HG03342 (cell line): ENCODE measurements around the gene KRT15.
A peak's percentile ranks its signal among the peaks of the same experiment; 100 is the strongest.

ENCODE experiments used
- ATAC-seq: cut with Tn5 transposase; IDR thresholded peaks from one replicate; pipeline ENCODE4 v1.9.1; 2021; ENCODE audit warnings: mild to moderate bottlenecking, moderate library complexity; ENCODE audit not compliant: unreplicated experiment

The KRT15 gene

DNA sequence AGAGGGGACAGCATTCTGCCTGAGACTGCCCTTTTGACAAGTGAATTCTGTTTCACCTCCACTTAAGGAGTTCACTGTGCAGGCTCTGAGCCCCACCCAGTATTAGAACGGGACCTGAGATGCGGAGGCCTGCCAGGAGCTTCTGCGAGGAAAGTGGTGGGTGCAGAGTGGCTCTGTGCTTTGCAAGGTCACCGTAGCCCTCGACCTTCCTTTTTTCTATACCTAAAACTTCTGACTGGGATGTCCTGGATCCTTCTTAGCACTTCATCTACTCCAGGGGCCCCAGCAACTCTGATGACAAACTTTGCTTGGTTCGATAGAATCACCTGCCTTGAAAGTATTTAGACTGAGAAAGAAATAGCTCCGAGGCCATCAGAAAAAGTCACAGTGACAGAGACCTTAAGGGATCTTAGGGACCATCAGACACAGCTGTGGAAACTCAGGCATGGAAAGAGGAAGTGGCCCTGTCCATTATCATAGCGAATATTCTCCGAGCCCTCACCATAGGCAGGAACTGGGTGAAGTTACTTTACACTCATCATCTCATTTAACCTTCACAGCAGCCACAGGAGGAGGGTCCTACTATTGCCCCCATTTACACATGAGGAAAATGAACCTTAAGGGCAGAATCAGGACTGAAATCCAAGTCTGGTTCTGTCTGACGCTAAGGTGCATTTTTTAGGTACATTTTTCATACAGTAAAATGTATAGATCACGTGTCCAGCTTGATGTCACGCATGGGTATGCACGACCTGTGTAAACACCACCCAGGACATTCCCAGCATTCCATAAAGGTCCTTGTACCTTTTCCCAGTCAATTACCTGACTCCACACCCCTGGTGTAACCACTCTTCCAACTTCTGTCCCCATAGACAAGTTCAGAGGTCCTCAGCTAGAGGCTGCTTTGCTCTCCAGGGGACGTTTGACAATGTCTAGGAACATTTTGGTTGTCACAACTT, 12.6 kb downstream of the KRT15 start:
- no peak for ATAC-seq

DNA sequence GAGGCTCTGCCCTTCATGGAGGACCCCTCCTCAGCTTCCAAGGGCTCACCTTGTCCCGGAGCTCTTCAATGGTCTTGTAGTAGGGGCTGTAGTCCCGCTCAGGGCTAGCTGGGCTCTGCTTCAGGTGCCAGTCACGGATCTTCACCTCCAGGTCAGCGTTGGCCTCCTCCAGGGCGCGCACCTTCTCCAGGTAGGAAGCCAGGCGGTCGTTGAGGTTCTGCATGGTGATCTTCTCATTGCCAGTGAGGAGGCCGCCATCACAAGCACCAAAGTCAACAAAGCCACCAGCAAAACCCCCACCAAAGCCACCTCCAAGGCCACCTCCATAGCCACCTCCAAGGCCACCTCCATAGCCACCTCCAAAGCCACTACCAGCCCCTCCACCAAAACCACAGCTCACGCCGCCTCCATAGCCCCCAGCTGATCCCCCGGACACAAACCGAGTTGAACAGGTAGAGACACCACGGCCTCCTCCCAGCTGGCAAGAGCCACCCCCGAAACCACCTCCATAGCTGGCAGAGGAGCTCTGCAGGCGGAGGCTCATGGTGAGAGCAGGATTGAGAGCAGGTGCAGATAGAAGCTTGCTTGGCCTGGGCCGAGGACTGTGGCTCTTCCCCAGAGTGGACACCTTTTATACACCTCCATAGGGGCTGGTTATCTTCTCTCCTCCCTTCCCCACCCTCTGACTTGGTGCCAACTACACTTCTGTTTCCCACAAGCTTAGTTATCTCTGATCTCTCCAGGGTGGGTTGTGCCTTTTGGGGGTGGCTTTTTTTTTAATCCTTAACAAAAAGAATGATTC, 13.5 kb downstream of the KRT15 start, which contains the start of gene KRT13:
Gene KRT13 (minus strand): TSS at position 606 of the 802 bp plus-strand sequence. CDS start 62 bp downstream, at position 544.
- ATAC-seq: no peak

DNA sequence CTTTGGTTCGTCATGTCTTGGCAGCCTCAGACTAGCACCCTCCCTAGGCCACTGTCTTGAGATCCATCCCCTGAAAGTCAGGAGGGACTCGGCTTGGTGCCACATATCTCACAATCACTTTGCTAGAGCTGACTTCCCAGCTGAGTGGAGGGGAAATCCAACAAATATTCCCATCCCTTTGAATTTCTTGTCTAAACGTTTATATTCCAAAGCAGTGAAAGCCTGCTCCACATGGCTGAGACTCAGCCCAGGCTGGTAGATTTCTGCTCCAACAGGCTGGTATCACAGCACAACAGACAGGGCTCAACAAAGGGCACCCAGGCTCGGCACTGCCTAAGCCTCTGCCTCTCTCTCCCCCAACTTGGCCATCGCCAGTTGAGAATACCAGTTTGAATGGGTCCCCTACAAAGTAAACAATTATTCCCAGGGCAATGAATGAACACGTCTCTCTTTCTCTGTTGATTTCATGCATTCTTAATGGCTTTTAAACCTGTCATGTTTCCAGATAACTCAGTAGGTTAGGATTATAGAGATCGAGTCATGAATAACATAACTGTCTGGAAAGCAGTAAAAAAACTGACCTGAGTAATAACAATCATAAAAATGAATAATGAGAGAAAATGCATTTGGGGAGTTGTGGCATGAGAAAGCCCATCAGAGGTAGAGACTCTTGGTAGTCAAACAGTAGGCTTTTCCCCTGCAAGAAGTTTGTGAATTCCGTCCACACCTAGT, 14.3 kb downstream of the KRT15 start:
- no peak for ATAC-seq

DNA sequence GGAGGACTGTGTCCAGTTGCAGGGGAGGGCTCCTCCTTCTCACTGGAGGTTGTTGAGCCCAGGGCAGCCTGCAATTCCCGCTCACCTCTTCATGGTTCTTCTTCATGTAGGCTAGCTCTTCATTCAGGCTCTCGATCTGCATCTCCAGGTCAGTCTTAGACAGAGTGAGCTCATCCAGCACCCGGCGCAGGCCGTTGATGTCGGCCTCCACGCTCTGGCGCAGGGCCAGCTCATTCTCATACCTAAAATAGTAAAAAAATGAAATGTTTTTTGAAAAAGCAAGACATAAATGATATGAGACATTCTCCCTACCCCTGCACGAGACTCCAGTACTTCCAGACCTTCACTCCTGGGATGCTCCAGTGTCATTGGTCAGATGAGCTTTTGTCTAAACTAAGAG, 15.5 kb downstream of the KRT15 start:
- no peak for ATAC-seq

GRCh38 chr17:41500131-41500911, 18.4 kb downstream of the KRT15 start:
- ATAC-seq: no peak

DNA sequence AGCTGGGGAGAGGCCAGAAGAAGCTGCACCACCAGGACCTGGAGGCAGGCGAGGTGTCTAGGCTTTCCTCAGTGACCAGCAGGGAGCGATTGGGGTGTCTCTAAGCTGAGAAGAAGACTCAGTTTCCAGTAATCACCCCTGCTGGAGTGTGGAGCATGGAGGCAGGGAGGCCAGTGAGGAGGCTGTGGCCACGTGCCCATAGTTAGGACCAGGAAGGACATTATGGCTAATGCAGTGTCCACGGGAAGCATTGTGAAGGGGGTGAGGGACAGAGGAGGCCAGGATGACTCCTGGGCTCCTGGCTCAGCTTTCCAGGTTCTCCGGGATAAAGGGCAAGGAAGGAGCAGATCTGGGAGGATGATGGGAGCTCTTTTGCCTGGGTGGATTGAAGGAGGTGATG, 19.0 kb downstream of the KRT15 start:
- no peak for ATAC-seq

DNA sequence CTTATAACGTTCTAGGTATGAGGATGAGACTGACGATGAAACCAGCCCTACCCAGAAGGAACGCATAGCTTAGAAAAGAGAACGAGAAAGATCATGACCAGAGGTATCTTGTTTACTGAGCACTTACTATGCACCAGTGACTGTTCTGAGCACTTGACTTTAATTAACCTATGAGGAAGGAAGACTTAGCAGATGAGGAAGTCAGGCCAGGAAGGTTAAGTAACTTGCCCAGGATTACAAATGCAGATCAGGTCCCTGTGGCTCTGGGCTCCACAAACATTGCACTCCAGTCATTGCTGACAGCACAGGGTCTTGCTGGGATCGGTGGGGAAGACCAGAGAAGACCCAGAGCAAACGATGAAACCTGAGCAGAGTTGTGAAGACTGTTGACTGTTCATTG, 20.4 kb downstream of the KRT15 start:
- ATAC-seq: no peak

GRCh38 chr17:41496803-41497484, 21.7 kb downstream of the KRT15 start:
- peak; percentile 77 for ATAC-seq

- no peak for ATAC-seq
Measured at GRCh38 chr17:41494524-41494923, 24.2 kb downstream of the KRT15 start.

- no peak for ATAC-seq
Measured at GRCh38 chr17:41492771-41493170, 25.9 kb downstream of the KRT15 start.

DNA sequence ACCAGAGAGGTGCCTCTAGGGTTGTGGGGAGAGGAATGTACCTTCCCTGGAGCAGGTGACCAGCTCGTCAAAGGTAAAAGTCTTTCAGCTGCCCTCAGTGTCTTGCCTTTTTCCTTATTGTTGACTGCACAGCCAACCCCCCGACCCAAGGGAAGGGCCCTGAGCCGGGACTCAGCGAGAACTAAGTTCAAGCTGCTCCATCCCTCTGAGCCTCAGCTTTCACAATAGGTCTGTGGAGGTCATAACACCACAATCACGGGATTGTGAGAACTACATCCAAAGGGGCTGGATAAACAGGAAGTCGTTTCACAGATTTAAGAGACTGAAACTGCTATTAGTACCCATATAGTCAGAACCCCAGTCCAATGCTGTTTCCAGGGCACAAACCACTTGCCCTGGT, 26.3 kb downstream of the KRT15 start:
- ATAC-seq: no peak

DNA sequence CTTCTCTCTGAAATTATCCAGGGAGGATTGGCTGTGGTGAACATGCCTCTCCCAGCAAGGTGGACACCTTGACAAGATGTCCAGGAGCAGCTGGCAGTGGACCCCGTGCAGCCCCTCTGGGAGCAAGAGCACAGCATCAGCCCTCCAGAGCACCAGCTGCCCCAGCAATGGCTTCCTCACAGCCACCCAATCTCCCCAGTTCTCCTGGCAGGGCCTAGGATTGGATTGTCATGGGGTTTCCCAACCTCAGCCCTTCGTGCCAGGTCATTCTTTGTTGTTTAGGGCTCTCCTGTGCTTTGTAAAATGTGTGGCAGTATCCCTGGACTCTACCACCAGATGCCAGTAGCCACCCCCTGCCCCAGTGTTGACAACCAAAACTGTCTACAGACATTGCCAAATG, 27.2 kb downstream of the KRT15 start:
- no peak for ATAC-seq

- no peak for ATAC-seq
Measured at GRCh38 chr17:41490000-41490990, 28.4 kb downstream of the KRT15 start.

- no peak for ATAC-seq
Measured at GRCh38 chr17:41489531-41489930, 29.2 kb downstream of the KRT15 start, which contains the start of gene KRT36. Gene KRT36 (minus strand): TSS chr17:41489910. CDS start chr17:41489864, 46 bp downstream.

DNA sequence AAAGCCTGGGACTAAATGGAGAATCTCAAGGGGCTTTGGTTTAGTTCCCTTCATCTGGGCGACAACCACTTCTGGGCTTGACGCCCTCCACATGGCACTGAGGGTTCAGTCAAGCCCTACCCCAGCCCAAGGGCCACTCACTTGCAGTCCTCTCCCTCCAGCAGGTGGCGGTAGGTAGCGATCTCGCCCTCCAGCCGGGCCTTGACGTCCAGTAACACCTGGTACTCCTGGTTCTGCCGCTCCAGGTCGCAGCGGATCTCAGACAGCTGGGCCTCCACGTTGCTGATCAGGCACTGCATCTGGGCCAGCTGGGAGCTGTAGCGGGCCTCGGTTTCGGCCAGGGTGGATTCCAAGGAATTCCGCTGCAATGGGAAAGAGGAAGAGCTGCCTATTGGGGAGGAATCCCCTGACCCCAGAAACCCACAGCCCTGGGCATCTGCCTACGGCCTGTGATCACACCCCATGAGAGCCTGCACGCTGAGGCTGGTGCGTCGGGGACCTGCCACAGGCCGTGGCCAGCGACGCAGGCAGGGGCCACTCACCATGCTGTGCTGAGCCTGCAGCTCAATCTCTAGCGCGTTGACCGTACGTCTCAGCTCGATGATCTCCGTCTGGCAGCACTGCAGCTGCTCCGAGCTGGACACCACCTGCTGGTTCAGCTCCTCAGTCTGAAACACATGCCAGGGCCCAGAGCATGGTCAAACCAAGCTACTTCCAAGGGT, 31.7 kb downstream of the KRT15 start:
- no peak for ATAC-seq

DNA sequence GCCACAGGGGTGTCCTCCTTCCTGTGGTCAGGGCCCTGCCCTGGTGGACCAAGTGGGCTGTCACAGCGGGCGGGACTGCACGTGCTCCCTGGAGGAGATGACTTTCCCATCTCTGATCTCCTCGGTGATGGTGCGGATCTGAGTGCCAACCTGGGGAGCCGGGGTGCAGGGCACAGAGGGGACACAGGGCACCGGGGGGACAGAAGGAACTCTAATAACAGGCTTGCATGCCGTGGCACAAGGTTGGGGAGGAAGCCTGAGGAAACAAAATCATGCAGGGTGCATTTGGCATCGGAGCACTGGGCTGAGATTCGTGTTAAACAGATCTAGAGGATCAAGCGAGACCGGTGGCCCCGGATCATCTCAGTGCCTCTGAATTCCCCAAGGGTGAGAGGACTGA, 32.4 kb downstream of the KRT15 start:
- ATAC-seq: no peak
